LNCaP clone FGC (cell line): ENCODE measurements around the gene FRAT2.

ENCODE experiments used
- DNase-seq: peaks from one replicate; pipeline ENCODE4 v3.0.0-alpha.2; 2011; ENCODE audit warnings: low read depth
- H3K4me3 ChIP-seq: 2 replicates; pipeline ENCODE4 v1.5.1; 2011; ENCODE audit warnings: mild to moderate bottlenecking, low read depth, low read length, control low read depth
- TF ChIP-seq, protein P1 (sequence below): IDR thresholded peaks from 2 replicates; pipeline ENCODE4 v1.5.1; 2012; ENCODE audit warnings: mild to moderate bottlenecking; ENCODE audit not compliant: control insufficient read depth, insufficient read depth; ENCODE audit errors: extremely low read depth

The FRAT2 gene

DNA sequence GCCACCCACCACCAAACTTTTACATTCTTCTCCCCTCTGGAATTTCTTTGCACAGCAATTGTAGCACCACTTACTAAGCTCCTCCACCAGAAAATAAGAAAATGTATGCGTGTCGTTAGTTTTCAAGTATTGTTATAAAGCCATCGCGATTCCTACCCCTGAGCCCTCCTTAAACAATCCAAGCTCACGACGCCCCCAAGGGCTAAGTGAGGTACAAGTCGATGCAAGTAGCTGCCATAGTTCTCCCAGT lies 1.3 kb downstream of the FRAT2 start:
- DNase-seq, result no peak
- H3K4me3 ChIP-seq, result peak overlapping the region; percentile 73
- TF ChIP-seq, protein P1, sequence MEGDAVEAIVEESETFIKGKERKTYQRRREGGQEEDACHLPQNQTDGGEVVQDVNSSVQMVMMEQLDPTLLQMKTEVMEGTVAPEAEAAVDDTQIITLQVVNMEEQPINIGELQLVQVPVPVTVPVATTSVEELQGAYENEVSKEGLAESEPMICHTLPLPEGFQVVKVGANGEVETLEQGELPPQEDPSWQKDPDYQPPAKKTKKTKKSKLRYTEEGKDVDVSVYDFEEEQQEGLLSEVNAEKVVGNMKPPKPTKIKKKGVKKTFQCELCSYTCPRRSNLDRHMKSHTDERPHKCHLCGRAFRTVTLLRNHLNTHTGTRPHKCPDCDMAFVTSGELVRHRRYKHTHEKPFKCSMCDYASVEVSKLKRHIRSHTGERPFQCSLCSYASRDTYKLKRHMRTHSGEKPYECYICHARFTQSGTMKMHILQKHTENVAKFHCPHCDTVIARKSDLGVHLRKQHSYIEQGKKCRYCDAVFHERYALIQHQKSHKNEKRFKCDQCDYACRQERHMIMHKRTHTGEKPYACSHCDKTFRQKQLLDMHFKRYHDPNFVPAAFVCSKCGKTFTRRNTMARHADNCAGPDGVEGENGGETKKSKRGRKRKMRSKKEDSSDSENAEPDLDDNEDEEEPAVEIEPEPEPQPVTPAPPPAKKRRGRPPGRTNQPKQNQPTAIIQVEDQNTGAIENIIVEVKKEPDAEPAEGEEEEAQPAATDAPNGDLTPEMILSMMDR, result no peak

DNA sequence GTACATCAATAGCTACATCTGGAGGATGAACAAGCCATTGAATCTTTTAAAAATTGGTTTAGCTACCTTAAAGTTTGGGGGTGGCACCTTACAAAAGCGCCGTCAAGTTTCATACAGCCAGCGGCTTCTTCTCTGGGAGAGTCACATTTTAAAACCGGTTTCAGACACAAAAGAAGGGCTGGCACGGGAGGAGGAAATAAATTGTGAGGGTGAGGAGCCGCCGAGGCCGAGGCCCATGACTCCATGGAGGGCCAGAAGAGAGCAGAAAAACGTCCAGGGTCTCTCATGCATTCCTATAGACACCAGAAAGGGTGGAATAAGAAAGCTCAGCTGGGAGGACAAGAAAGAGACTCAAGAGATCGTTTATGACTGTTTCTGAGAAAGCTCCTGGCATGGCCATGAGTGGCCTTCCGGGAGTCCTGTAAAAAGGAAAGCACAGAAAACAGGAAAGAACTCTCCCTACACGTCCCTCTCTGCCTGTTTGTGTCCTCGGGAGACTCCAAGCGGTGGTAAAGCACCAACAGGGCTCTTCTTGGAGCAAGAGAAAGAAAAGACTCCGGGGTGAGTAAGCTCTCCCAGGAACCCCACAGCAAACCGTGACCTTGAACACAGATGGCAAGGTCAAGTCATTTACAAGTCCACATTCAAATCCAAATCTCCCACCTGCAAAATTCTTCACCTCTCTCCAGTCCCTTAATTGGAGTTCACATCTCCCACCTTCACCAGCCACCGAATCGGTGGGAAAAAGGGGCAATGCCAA lies 1.8 kb downstream of the FRAT2 start:
- peak overlapping the region; percentile 73 for H3K4me3 ChIP-seq
- peak; percentile 73 for DNase-seq
- TF ChIP-seq, protein P1, result peak; percentile 48

DNA sequence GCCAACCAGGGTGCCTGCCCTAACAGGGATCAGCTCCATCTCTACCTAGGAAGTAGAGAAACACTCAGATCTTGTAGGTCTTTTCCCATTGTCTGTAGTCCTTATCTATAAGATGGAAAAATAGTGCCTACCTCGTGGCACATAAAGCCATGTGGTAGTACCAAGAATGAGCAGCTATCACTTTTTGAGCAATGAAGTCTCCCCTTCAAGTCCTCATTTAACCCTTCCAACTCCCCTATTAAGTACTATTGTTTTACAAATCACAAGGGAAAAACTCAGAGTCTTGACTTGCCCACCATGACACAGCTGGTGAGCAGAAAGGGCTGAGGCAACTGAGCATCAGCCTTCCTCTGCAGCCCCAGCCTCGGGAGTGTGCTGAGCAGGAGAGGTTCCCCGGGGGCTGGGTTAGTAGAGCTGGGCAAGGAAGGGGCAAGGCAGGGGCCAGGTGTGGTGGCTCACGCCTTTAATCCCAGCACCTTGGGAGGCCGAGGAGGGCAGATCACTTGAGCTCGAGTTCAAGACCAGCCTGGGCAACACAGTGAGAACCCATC lies 3.3 kb downstream of the FRAT2 start:
- no peak for DNase-seq
- TF ChIP-seq, protein P1, result no peak
- no peak overlapping the region for H3K4me3 ChIP-seq

DNA sequence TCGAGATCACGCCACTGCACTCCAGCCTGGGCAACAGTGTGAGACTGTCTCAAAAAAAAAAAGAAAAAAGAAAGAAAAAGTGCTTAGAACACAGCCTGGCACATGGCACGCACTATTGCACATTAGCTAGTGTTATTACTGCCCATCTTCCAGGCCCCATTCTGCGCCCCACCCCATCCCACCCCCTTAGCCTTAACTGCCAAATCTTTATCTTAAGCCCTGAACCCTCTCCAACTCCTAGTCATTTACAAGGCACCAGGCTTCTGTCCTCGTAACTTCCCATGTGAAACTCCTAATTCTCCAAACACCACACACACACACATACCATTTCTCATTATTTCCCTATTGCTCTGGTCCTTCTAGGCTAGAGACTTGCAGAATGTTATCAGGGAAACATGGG lies 4.8 kb downstream of the FRAT2 start:
- TF ChIP-seq, protein P1, result no peak
- H3K4me3 ChIP-seq, result no peak overlapping the region
- no peak for DNase-seq

DNA sequence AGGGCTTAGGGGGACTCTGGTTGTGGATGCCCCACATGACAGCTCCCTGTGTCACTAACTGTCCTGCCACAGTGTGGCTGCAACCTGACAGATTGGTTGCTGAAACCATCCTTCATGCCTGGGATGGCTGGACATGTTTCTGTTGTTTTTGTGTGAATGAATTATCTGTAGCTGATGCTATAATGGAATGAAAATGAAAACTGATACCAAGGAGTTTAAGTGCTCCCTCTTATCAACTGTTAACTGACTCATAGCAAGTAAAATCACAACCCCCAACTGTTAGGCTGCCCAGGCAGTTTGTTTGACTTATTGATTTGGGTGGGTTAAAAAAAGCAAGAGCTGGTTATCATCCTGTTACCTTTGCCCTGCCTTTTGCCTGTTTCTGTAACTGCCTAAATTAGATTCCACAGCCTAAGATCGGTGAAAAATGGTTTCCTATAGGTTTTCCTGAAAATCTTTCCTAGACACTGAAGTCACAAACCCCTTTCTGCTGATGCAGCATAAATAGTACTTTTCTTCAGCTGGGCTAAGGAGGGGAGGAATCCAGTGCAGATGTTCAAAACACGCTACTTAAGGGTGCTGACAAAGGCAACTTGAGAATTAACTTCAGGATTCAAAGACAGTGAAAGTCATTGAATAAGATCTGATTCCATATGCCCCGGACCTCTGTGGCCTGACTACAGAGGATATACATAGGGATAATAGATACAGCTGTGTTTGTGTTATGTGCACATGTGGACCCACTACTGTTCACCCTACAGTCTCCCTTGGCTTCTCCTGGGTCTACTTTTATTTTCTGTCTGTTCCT lies 5.7 kb downstream of the FRAT2 start:
- H3K4me3 ChIP-seq, result no peak overlapping the region
- TF ChIP-seq, protein P1, result no peak
- DNase-seq, result no peak

DNA sequence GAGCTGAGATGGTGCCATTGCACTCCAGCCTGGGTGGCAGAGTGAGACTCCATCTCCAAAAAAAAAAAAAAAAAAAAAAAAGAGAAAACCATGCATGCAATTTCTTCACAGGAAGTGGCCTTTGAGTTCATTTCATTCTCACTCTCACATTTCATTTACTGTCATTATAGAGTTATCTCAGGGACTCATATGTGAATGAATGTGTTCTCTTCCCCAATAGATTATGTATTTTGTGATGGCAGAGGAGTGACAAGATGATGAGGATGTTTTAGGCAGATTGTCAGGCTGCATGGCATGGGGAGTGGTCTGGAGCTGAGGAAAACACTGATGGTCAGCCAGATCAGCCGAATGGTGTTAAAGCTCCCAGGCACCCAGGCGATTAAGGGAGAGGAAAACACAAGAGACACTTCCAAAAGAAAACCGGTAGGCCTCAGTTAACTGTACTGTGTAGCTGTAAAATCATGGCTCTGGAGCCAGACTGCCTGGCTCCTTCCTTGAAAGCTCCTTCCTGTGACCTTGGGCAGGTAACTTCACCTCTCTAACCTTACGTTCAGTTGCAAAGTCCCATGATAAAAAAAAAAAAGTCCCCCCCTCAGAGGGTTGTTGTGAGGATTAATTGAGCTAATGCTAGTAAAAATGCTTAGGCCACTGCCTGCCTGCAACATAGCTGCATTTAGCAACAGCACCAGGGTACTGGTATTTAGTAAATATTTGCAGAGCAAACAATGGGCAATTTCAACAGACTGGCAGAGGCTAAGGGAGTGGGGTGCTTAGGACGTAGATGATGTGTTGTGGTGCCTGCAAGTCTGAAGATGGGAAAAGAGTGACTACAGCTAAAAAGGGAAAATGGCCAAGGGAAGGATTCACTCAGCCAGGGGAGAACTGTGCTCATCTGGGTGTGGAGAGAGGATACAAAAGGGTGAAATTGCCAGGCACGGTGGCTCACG lies 6.9 kb downstream of the FRAT2 start:
- TF ChIP-seq, protein P1, result no peak
- no peak overlapping the region for H3K4me3 ChIP-seq
- DNase-seq, result peak; percentile 76
